Regular cardiac myocyte (primary cell): ENCODE measurements around the gene ZNF253. TPM values are rescaled to one million over a fixed set of nuclear protein-coding genes. Genes with fewer than 3 reads are reported as not detected.

Experiments
- total RNA-seq: library from RNA; depleted of rRNA; stranded (reverse); fragments of >200 nt; gene quantifications from 2 replicates; pipeline ENCODE4 v1.2.3, GENCODE V29; 2014

The ZNF253 gene
- total RNA-seq = 3.1 and 3.9 TPM in 2 replicates

GRCh38 chr19:19865750-19866610, at the start of gene ZNF253:
ZNF253 (plus strand) TSS chr19:19865882; CDS start chr19:19865997, 115 bp downstream.

GRCh38 chr19:19821366-19821951, 44.2 kb upstream of the ZNF253 start, which contains the start of gene ZNF506:
ZNF506 (minus strand) TSS chr19:19821750; CDS start chr19:19821603, 147 bp downstream.

GRCh38 chr19:19900729-19901444, 35.2 kb downstream of the ZNF253 start, which contains the start of gene ZNF93:
ZNF93 (plus strand) TSS chr19:19900946; CDS start chr19:19901089, 143 bp downstream.

Other genes starting within 250 kb of the ZNF253 start
- 0.19 and 0.56 TPM in 2 replicates for gene PBX4, start 247.2 kb upstream of the ZNF253 start, total RNA-seq
- gene LPAR2, start 237.7 kb upstream of the ZNF253 start, total RNA-seq = 0.38 and 0.56 TPM in 2 replicates
- gene GMIP, start 222.2 kb upstream of the ZNF253 start, total RNA-seq = 3.7 and 6.5 TPM in 2 replicates
- 84.2 and 144 TPM in 2 replicates for gene ATP13A1, start 202.2 kb upstream of the ZNF253 start, total RNA-seq
- 7.9 and 10.7 TPM in 2 replicates for gene ZNF101, start 197.0 kb upstream of the ZNF253 start, total RNA-seq
- 5.9 and 8.7 TPM in 2 replicates for gene ZNF14, start 132.8 kb upstream of the ZNF253 start, total RNA-seq
- gene ZNF506, start 44.1 kb upstream of the ZNF253 start, total RNA-seq = 7.7 and 15.2 TPM in 2 replicates
- 6.2 and 8.1 TPM in 2 replicates for gene ZNF93, start 35.1 kb downstream of the ZNF253 start, total RNA-seq
- 1.7 and 3.9 TPM in 2 replicates for gene ZNF682, start 173.6 kb downstream of the ZNF253 start, total RNA-seq
- gene ZNF90, start 212.1 kb downstream of the ZNF253 start, total RNA-seq = 0.85 and 1.9 TPM in 2 replicates